CD1c-positive myeloid dendritic cell (primary cell): ENCODE measurements around the gene LRRC71.

ENCODE experiments used
- DNase-seq: peaks from one replicate; pipeline ENCODE4 v3.0.0-alpha.2; 2016; ENCODE audit errors: extremely low spot score

Gene LRRC71

GRCh38 chr1:156927215-156928042 is 7.0 kb downstream of the LRRC71 start:
- peak; percentile 73 for DNase-seq

- DNase-seq, result no peak
These were observed 7.7 kb downstream of the LRRC71 start for GRCh38 chr1:156928043-156928602.

GRCh38 chr1:156929596-156930238 is 9.3 kb downstream of the LRRC71 start:
- no peak for DNase-seq

GRCh38 chr1:156930483-156930882 is 10.1 kb downstream of the LRRC71 start:
- no peak for DNase-seq

GRCh38 chr1:156931211-156931952 is 10.9 kb downstream of the LRRC71 start:
- DNase-seq, result no peak

GRCh38 chr1:156931974-156932710 is 11.7 kb downstream of the LRRC71 start:
- no peak for DNase-seq

- no peak for DNase-seq
These were observed 12.7 kb downstream of the LRRC71 start for GRCh38 chr1:156933136-156933535.

- DNase-seq, result no peak
These were observed 15.2 kb downstream of the LRRC71 start for GRCh38 chr1:156935505-156936128.

GRCh38 chr1:156936191-156936590 is 15.8 kb downstream of the LRRC71 start:
- no peak for DNase-seq

GRCh38 chr1:156936721-156937220 is 16.3 kb downstream of the LRRC71 start:
- no peak for DNase-seq

- no peak for DNase-seq
These were observed 17.5 kb downstream of the LRRC71 start for GRCh38 chr1:156937883-156938282.

- no peak for DNase-seq
These were observed 18.4 kb downstream of the LRRC71 start for GRCh38 chr1:156938813-156939212.

GRCh38 chr1:156939786-156940334 is 19.4 kb downstream of the LRRC71 start:
- no peak for DNase-seq

- DNase-seq, result no peak
These were observed 21.2 kb downstream of the LRRC71 start for GRCh38 chr1:156941675-156942074.

GRCh38 chr1:156942176-156942575 is 21.7 kb downstream of the LRRC71 start:
- DNase-seq, result no peak

- DNase-seq, result no peak
These were observed 22.1 kb downstream of the LRRC71 start for GRCh38 chr1:156942576-156942975.

GRCh38 chr1:156943756-156944155 is 23.3 kb downstream of the LRRC71 start:
- no peak for DNase-seq

- DNase-seq, result no peak
These were observed 23.8 kb downstream of the LRRC71 start for GRCh38 chr1:156944268-156944667.

- DNase-seq, result no peak
These were observed 24.4 kb downstream of the LRRC71 start for GRCh38 chr1:156944848-156945247.

- DNase-seq, result no peak
These were observed 25.6 kb downstream of the LRRC71 start for GRCh38 chr1:156945881-156946661.
